SIG-M5 treated with dmso at 0.1 percent for 504 hours (cell line): ENCODE results near the gene KRT77.
A peak's percentile ranks its signal among the peaks of the same experiment; 100 is the strongest.
"Not testable (repeated sequence)": the region's sequence is repeated elsewhere in the genome, so short reads cannot be mapped to it uniquely, and the experiment has no call there.

Experiments used
- DNase-seq: peaks from one replicate; lab custom pipeline; 2025; ENCODE audit not compliant: unreplicated experiment; lab: John Stamatoyannopoulos, UW

The KRT77 gene

GRCh38 chr12:52724384-52724783 lies 21.1 kb upstream of the KRT77 start:
- no peak for DNase-seq

GRCh38 chr12:52722680-52723079 lies 19.4 kb upstream of the KRT77 start:
- DNase-seq, result no peak

- no peak for DNase-seq
Observed at GRCh38 chr12:52721838-52722470, 18.6 kb upstream of the KRT77 start.

GRCh38 chr12:52720365-52720886 lies 17.1 kb upstream of the KRT77 start:
- no peak for DNase-seq

GRCh38 chr12:52716061-52716460 lies 12.7 kb upstream of the KRT77 start:
- DNase-seq, result no peak

- DNase-seq, result no peak
Observed at GRCh38 chr12:52715416-52715815, 12.1 kb upstream of the KRT77 start.

- no peak for DNase-seq
Observed at GRCh38 chr12:52714887-52715281, 11.6 kb upstream of the KRT77 start.

- DNase-seq, result no peak
Observed at GRCh38 chr12:52713960-52714886, 10.9 kb upstream of the KRT77 start.

- DNase-seq, result not testable (repeated sequence)
Observed at GRCh38 chr12:52712122-52712521, 8.8 kb upstream of the KRT77 start.

- DNase-seq, result peak; percentile 75
Observed at GRCh38 chr12:52710730-52711129, 7.4 kb upstream of the KRT77 start.

- no peak for DNase-seq
Observed at GRCh38 chr12:52708010-52708409, 4.7 kb upstream of the KRT77 start.

GRCh38 chr12:52704464-52704863 lies 1.1 kb upstream of the KRT77 start:
- DNase-seq, result no peak

GRCh38 chr12:52703878-52704277 lies 554 bp upstream of the KRT77 start:
- no peak for DNase-seq

GRCh38 chr12:52702338-52702737 lies 986 bp downstream of the KRT77 start:
- DNase-seq, result no peak

GRCh38 chr12:52701281-52701680 lies 2.0 kb downstream of the KRT77 start:
- no peak for DNase-seq

- DNase-seq, result no peak
Observed at GRCh38 chr12:52699960-52700359, 3.4 kb downstream of the KRT77 start.

GRCh38 chr12:52699373-52699772 lies 4.0 kb downstream of the KRT77 start:
- DNase-seq, result no peak

- DNase-seq, result no peak
Observed at GRCh38 chr12:52698651-52699340, 4.5 kb downstream of the KRT77 start.

- DNase-seq, result no peak
Observed at GRCh38 chr12:52697058-52697582, 6.2 kb downstream of the KRT77 start.

GRCh38 chr12:52696588-52696987 lies 6.7 kb downstream of the KRT77 start:
- no peak for DNase-seq

- no peak for DNase-seq
Observed at GRCh38 chr12:52695039-52695438, 8.3 kb downstream of the KRT77 start.
